ENCODE measurements around the gene HOXC4.
A peak's percentile ranks its signal among the peaks of the same experiment; 100 is the strongest.

The HOXC4 gene

GRCh38 chr12:54048406-54049093 lies 5.1 kb upstream of the HOXC4 start:
- TF ChIP-seq ZFHX2 (tag by site-specific recombination; conservative IDR thresholded peaks at IDR 0.05) (no peak), IKZF3 (tag by site-specific recombination; IDR thresholded peaks at IDR 0.05) (peak; percentile 70), MYNN (tag by site-specific recombination; IDR thresholded peaks at IDR 0.05; ENCODE audit: borderline replicate concordance) (peak; percentile 91), REST (tag by site-specific recombination; IDR thresholded peaks at IDR 0.05) (no peak), ZNF629 (tag by site-specific recombination; IDR thresholded peaks at IDR 0.05) (no peak), ZSCAN23 (tag by site-specific recombination; IDR thresholded peaks at IDR 0.05) (no peak)
- ChIA-PET CTCF (no interaction called here), POLR2A (no interaction called here)
- H3K36me3 ChIP-seq (ENCODE audit: control insufficient read depth in 2 of 2, insufficient read depth in 1 of 2, low read length in 2 of 2): peaks cover 4 to 23% of the 10 kb centered on the region in 2 experiments
- no peak overlapping the region for H3K27ac ChIP-seq (ENCODE audit: extremely low read depth, low read depth, low read length)
- H3K4me3 ChIP-seq (ENCODE audit: low read depth, low read length): no peak overlapping the region
- no peaks in the 10 kb centered on the region for H3K9me3 ChIP-seq (ENCODE audit: control insufficient read depth, insufficient read depth, low read depth, low read length)
- peaks cover 59% of the 10 kb centered on the region for H3K4me1 ChIP-seq (ENCODE audit: control insufficient read depth, insufficient read depth, low read length)

GRCh38 chr12:54049108-54049507 lies 4.5 kb upstream of the HOXC4 start:
- ChIA-PET CTCF (no interaction called here), POLR2A (no interaction called here)
- Histone ChIP-seq H3K4me3 (ENCODE audit: low read depth, low read length) (no peak overlapping the region), H3K27ac (ENCODE audit: extremely low read depth, low read depth, low read length) (no peak overlapping the region), H3K9me3 (ENCODE audit: control insufficient read depth, insufficient read depth, low read depth, low read length) (no peaks in the 10 kb centered on the region), H3K4me1 (ENCODE audit: control insufficient read depth, insufficient read depth, low read length) (peaks cover 54% of the 10 kb centered on the region), H3K36me3 (ENCODE audit: control insufficient read depth in 2 of 2, insufficient read depth in 1 of 2, low read length in 2 of 2) (peaks cover 4 to 23% of the 10 kb centered on the region in 2 experiments)
- TF ChIP-seq IKZF3 (tag by site-specific recombination; IDR thresholded peaks at IDR 0.05) (peak; percentile 16; the same call in 1 of the 2 replicates), ZBTB8A (tag by site-specific recombination; IDR thresholded peaks at IDR 0.05) (no peak)

GRCh38 chr12:54050482-54050810 lies 3.2 kb upstream of the HOXC4 start:
- no peak overlapping the region for H3K27ac ChIP-seq (ENCODE audit: extremely low read depth, low read depth, low read length)
- CTCF ChIA-PET: interaction anchor here (0.7 to 2.1 kb wide), 8 partner anchors 9 to 321 kb away, joined by 3 to 10 read pairs (median 4); partner anchors contain the start of genes HOXC5 and HOXC8

More at GRCh38 chr12:54050482-54050810, 3.2 kb upstream of the HOXC4 start:
- POLR2A ChIA-PET: interaction anchor here (0.6 kb wide), 1 partner anchor 1773 kb away, joined by 8 read pairs; no protein-coding TSS in a partner anchor
- H3K4me1 ChIP-seq (ENCODE audit: control insufficient read depth, insufficient read depth, low read length): peaks cover 53% of the 10 kb centered on the region
- TF ChIP-seq ZNF830 (tag by site-specific recombination; IDR thresholded peaks at IDR 0.05; ENCODE audit: low read depth) (no peak), FEZF1 (tag by site-specific recombination; IDR thresholded peaks at IDR 0.05) (0 out of 2 replicates have a peak, but pooled peaks have one; percentile 10), IKZF3 (tag by site-specific recombination; IDR thresholded peaks at IDR 0.05) (no peak), ZNF366 (tag by site-specific recombination; conservative IDR thresholded peaks at IDR 0.05) (no peak), ZNF426 (tag by site-specific recombination; IDR thresholded peaks at IDR 0.05) (no peak), ZNF391 (tag by site-specific recombination; IDR thresholded peaks at IDR 0.05; ENCODE audit: borderline replicate concordance, low read depth) (no peak), ZBTB48 (tag by site-specific recombination; IDR thresholded peaks at IDR 0.05) (no peak), GLIS1 (tag by site-specific recombination; IDR thresholded peaks at IDR 0.05) (0 out of 2 replicates have a peak, but pooled peaks have one; percentile 18), ZNF664 (tag by site-specific recombination; IDR thresholded peaks at IDR 0.05) (no peak), ZNF16 (tag by site-specific recombination; IDR thresholded peaks at IDR 0.05; ENCODE audit: low read depth) (no peak), SP3 (tag by site-specific recombination; IDR thresholded peaks at IDR 0.05) (no peak), ZNF416 (tag by site-specific recombination; IDR thresholded peaks at IDR 0.05) (no peak), ZFP37 (tag by site-specific recombination; IDR thresholded peaks at IDR 0.05) (no peak), ZNF580 (tag by site-specific recombination; IDR thresholded peaks at IDR 0.05) (no peak), ZNF521 (tag by site-specific recombination; IDR thresholded peaks at IDR 0.05) (no peak), ZNF555 (tag by site-specific recombination; conservative IDR thresholded peaks at IDR 0.05) (no peak), KLF8 (tag by site-specific recombination; IDR thresholded peaks at IDR 0.05) (0 out of 2 replicates have a peak, but pooled peaks have one; percentile 12), ZNF248 (tag by site-specific recombination; IDR thresholded peaks at IDR 0.05) (no peak)
- H3K36me3 ChIP-seq (ENCODE audit: control insufficient read depth in 2 of 2, insufficient read depth in 1 of 2, low read length in 2 of 2): peaks cover 4 to 23% of the 10 kb centered on the region in 2 experiments
- H3K9me3 ChIP-seq (ENCODE audit: control insufficient read depth, insufficient read depth, low read depth, low read length): no peaks in the 10 kb centered on the region
- no peak overlapping the region for H3K4me3 ChIP-seq (ENCODE audit: low read depth, low read length)

All from HEK293 (cell line).